NB4 (cell line): ENCODE data around the gene GPC5.

Experiments used
- DNase-seq: peaks from one replicate; pipeline ENCODE4 v3.0.0; 2010; ENCODE audit warnings: low read depth
- H3K4me3 ChIP-seq: one replicate; pipeline ENCODE4 v1.5.1; 2011; ENCODE audit warnings: mild to moderate bottlenecking, low read depth, low read length, moderate library complexity
- MAX ChIP-seq: IDR thresholded peaks from 2 replicates; pipeline ENCODE4 v1.6.1; 2011; ENCODE audit warnings: low read depth, low read length
- MYC ChIP-seq: IDR thresholded peaks from 2 replicates; pipeline ENCODE4 v1.6.1; 2011; ENCODE audit warnings: low read depth, low read length
- POLR2A ChIP-seq: IDR thresholded peaks from 2 replicates; pipeline ENCODE4 v1.6.1; 2011; ENCODE audit warnings: mild to moderate bottlenecking; ENCODE audit not compliant: insufficient read length; ENCODE audit errors: extremely low read depth
- TF ChIP-seq, protein P1 (sequence below): IDR thresholded peaks from one replicate; pipeline ENCODE4 v1.5.1; 2012; ENCODE audit warnings: low read depth, low read length

GPC5 gene

DNA sequence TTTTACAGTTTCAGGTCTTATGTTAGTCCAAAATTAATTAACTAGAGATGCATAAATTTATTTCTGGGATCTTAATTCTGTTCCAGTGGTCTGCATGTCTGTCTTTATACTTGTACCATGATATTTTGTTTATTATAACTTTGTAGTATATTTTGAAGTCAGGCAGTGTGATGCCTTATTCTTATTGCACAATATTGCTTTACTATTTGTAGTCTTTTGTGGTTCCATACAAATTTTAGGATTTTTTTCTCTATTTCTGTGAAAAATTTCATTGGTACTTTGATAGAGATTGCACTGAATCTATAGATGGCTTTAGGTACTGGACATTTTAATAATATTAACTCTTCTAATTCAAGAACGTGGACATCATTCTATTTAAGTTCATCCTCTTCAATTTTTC, 304.0 kb downstream of the GPC5 start:
- H3K4me3 ChIP-seq, result no peak overlapping the region
- TF ChIP-seq POLR2A, result no peak
- TF ChIP-seq MYC, result no peak
- TF ChIP-seq MAX, result no peak
- TF ChIP-seq, protein P1, sequence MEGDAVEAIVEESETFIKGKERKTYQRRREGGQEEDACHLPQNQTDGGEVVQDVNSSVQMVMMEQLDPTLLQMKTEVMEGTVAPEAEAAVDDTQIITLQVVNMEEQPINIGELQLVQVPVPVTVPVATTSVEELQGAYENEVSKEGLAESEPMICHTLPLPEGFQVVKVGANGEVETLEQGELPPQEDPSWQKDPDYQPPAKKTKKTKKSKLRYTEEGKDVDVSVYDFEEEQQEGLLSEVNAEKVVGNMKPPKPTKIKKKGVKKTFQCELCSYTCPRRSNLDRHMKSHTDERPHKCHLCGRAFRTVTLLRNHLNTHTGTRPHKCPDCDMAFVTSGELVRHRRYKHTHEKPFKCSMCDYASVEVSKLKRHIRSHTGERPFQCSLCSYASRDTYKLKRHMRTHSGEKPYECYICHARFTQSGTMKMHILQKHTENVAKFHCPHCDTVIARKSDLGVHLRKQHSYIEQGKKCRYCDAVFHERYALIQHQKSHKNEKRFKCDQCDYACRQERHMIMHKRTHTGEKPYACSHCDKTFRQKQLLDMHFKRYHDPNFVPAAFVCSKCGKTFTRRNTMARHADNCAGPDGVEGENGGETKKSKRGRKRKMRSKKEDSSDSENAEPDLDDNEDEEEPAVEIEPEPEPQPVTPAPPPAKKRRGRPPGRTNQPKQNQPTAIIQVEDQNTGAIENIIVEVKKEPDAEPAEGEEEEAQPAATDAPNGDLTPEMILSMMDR, result no peak
- DNase-seq, result no peak

DNA sequence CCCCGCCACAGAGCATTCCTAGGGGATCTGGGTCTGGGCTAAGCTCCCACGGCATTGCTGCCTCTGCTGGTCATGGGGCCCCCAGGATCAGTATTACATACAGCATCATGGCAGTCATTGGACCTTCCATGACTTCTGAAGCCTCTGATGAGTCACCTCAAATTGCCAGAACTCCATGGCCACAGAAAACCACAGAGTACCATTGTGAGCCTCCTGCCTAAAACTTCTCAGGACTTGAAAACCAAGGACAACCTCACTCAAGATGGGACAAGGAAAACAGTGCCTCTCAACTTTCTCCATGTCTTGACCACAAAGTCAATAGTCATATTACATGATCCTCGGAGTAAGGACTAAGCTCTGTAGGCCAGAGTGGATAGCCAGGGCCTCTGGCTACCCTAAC, 306.0 kb downstream of the GPC5 start:
- TF ChIP-seq, protein P1, result no peak
- no peak for TF ChIP-seq POLR2A
- no peak for TF ChIP-seq MAX
- no peak for TF ChIP-seq MYC
- DNase-seq, result no peak
- no peak overlapping the region for H3K4me3 ChIP-seq

GRCh38 chr13:91708558-91708957, 310.1 kb downstream of the GPC5 start:
- H3K4me3 ChIP-seq, result no peak overlapping the region
- TF ChIP-seq MAX (no peak), POLR2A (no peak), MYC (no peak)
- TF ChIP-seq, protein P1, result no peak
- DNase-seq, result no peak

DNA sequence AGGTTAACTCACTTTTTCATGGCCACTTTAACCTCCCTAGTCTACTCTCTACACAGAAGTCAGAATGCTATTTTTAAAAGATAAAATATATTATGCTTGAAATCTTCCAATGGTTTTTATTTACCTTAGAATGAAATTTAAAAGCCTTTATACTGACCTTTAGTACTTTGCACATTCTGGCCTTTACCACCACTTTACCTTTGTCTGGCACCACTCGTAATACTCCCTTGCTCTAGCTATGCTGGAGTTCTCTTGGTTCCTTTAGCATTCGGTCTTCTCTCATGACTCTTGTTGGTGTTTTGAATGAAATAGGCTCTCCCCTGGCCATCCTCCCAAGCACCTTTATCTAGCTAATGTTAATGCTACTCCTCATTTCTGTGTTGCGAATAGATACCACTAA, 310.8 kb downstream of the GPC5 start:
- H3K4me3 ChIP-seq, result no peak overlapping the region
- TF ChIP-seq, protein P1, result no peak
- TF ChIP-seq MYC (no peak), MAX (no peak), POLR2A (no peak)
- no peak for DNase-seq

GRCh38 chr13:91710733-91711132, 312.3 kb downstream of the GPC5 start:
- DNase-seq, result no peak
- TF ChIP-seq POLR2A (no peak), MYC (no peak), MAX (no peak)
- TF ChIP-seq, protein P1, result no peak
- no peak overlapping the region for H3K4me3 ChIP-seq

- H3K4me3 ChIP-seq, result no peak overlapping the region
- TF ChIP-seq MAX (no peak), POLR2A (no peak), MYC (no peak)
- TF ChIP-seq, protein P1, result no peak
- DNase-seq, result no peak
These were observed 316.4 kb downstream of the GPC5 start for GRCh38 chr13:91714855-91715254.
